GM18909 (cell line): ENCODE data around the gene CHMP1A.
A peak's percentile ranks its signal among the peaks of the same experiment; 100 is the strongest.
"Not testable (repeated sequence)": the region's sequence is repeated elsewhere in the genome, so short reads cannot be mapped to it uniquely, and the experiment has no call there.

Source experiments
- ATAC-seq: cut with Tn5 transposase; IDR thresholded peaks from one replicate; pipeline ENCODE4 v1.9.1; 2021; ENCODE audit warnings: mild to moderate bottlenecking; ENCODE audit not compliant: unreplicated experiment, poor library complexity

CHMP1A gene

DNA sequence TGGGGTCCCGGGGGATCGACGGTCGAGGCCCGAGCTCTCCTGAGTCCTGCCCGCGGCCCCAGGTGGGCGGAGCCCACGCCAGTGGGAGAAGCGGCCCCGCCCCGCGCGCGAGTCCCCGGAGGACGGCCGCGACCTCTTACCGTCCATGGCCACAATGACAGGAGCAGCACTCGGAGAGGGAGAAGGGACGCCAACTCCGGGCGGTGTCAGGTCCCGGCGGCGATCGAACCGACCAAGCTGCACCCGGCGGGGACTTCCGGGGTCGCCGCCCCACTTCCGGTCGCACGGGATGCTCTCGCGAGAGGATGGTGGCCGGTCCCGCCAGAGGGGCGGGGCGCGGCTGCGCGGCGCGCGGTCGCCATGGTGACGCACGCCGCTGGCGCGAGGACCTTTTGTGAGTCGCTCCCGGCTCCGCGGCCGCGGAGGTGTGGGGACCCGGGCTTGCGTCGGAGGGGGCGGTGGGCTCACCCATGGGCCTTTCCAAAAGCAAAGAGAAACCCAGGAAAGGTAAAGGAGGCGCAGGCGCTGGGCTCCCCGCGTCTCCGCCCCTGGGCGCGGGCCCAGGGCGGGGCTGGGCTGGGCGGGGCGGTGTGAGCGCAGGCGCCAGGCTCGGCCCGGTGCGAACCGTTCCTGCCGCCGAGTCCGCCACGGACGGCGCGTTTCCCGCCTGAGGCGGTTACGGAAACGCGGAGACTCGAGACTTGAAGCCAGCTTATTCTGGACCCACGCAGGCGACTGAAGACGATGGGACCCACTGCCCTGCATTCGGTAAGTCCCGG, at the start of gene CHMP1A, which contains the start of gene SPATA33:
TSS of gene CHMP1A (minus strand) at position 267 of the 779 bp plus-strand sequence. CDS start at position 147, 120 bp downstream.
TSS of gene SPATA33 (plus strand) at position 395 of the 779 bp plus-strand sequence. CDS start at position 471, 76 bp downstream.
- ATAC-seq, result peak; percentile 91

DNA sequence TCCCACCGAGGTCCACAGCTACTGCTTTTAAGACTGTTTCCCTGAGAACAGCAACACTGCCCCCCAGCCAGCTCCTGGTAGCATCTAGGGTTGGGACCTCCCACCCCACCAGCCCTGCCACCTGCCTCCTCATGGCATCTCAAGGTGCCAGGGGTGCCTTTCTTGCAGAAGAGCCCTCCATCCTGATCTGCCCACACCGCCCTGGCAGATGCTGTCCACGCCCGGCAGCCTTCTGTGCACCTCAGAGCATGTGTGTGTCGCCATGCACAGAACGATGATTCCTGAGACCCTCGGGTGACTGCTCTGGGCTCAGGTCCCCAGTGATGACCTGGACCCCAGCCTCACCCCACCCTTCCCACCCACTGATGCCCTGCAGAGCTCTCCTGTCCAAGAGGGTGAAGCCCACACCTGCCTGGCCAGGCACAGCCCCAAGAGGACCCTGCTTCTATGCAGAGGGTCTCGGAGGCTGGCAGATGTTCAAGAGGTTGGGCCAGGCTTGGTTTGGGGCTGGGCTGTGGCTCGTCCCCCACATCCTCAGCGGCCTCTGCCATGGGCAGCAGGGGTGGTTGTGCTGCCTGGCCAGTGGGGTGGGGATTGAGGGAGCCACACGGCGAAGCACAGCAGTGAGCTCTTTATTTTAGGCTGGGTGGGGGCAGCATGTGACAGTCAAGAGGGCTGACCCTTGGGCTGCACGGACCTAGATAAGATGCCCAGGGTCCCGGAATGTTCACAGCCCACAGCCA, 49.2 kb upstream of the CHMP1A start:
- no peak for ATAC-seq

DNA sequence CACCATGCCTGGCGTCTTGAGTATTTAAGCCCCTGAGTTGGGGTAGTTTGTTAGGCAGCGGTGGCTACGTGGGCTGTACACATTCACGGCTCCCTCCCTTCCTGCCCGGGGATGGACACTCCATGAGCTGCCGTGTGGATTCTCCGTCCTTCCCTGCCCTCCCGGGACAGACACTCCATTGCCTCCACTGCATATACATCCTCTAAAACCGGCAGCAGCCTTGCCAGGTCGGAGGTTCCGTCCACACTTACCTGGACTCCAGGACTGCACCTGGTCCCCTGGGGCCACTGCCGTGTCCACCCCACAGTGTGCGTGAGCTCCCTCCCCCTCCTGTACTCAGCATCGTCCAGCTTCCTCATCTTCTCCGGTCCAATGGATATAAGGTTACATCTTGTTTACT, 47.5 kb upstream of the CHMP1A start:
- no peak for ATAC-seq

DNA sequence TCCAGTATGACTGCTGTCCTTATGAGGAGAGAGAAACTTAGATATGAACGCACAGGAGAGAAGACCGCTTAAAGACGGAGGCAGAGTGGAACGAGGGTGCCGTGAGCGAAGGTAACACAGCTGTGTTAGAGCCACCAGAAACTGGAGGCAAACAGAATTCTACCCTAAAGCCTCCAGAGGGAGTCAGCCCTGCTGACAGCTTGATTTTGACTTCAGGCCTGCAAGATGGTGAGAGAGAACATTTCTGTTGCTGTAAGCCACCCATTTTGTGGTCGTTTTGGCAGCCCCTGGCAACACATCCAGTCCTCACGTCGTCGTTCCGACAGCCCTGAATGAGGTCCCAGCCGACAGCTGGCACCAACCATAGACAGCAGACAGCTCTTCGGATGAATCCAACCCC, 46.8 kb upstream of the CHMP1A start:
- no peak for ATAC-seq

DNA sequence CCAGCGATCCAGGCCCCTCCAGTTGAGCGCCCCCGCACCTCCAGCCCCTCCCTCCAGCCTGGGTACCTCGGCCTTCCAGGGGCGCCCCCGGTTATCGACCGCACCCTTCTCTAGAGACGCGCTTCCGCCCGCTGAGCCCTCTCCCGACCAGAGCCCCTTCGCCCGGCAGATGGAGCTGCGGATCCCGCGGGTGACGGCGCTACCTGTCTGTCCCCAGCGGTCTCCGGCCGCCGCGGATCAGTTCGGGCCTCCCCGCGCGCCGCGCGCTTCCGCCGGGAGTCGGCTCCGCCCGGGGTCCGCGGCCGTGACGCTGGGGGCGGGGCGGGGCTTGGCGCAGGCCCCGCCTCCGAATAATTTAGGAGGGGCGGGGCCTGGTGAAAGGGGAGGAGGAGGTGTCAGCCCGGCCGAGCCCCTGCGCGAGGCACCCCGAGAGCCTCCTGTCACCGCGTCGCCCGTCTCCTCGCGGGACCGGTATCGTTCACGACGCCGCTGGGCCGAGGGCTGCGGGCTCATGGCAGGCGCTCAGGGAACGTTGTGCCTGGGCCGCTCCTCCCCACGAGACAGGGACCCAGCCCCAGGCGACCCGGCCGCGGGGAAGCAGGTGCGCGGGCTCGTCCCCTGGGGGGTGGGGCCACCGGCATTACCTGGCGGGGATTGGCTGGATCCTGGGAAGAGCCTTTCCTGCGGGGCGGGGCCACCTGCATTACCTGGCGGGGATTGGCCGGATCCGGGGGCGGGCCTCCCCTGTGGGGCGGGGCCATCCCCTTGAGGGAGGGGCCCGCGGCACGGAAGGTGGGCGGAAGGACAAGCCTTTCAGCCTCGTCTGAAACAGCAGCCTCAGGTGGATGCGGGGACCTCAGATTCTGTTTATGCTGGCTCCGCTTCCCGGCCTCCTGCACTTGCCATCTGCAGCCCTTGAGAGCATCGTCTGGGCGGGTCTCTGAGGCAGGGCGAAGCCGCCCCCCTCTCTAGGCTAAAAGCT, 44.2 kb upstream of the CHMP1A start, which contains the start of gene SPATA2L:
TSS of gene SPATA2L (minus strand) at position 281 of the 982 bp plus-strand sequence. CDS start 473 bp downstream, outside the sequence.
- peak; percentile 71 for ATAC-seq

DNA sequence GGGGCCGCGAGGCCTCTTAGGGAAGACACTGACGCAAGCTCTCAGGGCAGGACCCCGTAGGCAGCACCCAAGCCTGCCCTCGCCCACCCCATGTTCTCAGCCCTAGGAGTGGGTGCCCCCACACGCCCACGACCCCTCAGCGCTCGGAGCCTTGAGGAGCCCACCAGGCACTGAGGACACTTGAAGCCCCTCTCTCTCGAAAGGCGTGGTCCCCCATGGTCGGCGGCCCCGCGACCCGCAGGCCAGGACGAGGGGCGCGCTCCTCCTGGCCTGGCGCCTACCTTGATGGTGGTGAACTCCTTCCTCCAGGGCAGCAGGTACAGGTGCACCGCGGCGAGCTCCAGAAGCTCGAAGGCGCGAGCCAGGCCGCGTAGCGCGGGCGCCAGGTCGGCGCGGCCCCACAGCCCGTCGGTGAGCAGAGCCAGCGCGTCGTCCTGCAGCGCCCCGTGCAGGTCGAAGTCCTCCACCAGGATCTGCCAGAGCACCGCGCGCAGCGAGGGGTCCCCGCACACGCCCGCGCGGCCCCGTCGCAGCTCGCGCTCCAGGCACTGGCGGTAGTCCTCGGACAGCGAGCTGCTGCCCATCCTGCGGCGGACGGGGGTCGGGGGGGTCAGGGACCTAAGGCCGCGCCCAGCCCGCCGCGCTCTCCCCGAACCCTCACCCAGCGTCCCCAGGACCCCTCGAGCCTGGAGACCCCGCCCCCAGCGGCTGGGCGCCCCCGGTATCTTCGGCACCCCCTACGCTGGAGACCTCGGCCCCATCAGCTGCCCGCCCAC, 43.3 kb upstream of the CHMP1A start:
- ATAC-seq, result no peak

DNA sequence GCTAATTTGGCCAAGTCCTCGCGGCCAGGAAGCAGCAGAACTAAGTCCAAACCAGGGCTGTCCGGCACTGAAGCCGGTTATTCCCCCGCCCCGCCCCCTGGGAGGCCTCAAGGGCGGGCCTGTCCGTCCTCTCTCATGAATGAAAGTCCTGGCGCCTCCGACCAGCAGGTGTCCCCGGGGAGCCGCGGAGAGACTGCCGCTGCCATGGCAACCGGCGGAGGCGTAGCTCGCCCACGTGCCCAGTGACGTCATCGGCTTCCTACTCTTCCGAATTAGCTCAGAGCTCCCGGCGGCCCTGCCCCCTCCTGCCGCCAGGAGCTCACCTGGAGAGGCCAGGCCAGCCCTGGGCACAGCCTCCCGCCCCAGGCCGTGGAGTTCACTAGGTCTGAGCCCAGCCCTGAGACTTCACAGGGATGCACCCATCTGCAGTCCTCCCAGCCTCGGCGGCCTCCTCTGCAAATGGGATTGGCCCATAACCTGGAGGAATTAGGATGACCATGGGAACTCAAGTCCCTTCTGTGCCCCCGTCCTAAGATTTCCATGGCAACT, 42.7 kb upstream of the CHMP1A start:
- peak; percentile 54 for ATAC-seq

DNA sequence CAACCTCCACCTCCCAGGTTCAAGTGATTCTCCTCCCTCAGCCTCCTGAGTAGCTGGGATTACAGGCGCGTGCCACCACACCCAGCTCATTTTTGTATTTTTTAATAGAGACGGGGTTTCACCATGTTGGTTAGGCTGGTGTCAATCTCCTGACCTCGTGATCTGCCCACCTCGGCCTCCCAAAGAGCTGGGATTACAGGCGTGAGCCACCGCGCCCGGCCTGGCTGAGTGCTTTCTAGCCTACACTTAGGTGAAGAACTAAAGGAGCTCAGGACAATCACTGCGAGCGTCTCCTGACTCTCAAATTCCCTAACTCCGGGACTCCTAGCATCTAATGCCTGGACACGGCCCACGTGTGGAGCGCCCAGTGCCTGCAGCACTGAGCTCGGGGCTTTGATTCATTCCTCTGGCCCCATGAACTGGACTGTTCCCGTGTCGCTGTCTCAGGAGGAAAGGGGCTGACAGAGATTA, 42.2 kb upstream of the CHMP1A start:
- not testable (repeated sequence) for ATAC-seq

DNA sequence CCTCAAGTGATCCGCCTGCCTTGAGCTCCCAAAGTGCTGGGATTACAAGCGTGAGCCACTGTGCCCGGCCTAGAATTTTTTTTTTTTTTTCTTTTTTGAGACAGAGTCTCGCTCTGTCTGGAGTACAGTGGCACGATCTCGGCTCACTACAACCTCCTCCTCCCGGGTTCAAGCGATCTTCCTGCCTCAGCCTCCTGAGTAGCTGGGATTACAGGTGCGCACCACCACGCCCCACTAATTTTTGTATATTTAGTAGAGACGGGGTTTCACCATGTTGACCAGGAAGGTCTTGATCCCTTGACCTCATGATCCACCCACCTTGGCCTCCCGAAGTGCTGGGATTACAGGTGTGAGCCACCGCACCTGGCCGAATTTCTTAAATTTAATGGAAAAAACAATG, 41.2 kb upstream of the CHMP1A start:
- not testable (repeated sequence) for ATAC-seq

DNA sequence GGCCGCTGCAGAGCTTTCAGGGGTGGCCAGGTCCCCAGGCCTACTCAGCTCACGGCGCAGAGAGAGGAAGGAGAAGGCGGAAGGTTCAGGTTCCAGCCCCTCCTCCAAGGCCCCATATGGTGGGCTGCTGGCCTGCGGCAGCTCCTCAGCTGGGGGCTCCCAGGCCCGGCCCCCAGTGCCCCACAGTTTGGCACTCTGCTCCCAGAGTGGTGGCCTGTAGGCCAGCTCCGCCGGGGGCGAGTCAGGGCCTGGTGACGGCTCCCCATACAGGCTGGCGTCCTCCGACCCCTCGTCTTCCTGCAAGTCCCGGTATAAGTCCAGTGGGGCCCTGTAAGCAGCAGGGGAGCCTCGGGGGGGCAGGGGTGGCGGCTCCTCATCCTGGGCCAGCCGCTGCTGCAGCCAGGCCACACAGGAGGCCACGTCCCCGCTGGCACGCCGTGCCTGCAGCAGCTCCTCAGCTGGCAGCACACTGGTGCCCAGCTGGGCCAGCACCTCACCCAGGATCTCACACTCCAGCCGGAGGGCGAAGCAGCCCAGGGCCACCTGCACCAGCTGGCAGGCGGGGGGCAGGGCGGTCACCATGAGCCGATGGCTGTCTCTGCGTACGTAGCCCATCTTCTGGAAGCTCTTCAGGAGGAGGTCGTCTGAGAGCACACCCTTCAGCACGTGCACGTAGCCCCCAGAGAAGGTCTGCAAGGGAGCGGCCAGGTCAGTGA, 40.3 kb upstream of the CHMP1A start:
- ATAC-seq, result no peak

DNA sequence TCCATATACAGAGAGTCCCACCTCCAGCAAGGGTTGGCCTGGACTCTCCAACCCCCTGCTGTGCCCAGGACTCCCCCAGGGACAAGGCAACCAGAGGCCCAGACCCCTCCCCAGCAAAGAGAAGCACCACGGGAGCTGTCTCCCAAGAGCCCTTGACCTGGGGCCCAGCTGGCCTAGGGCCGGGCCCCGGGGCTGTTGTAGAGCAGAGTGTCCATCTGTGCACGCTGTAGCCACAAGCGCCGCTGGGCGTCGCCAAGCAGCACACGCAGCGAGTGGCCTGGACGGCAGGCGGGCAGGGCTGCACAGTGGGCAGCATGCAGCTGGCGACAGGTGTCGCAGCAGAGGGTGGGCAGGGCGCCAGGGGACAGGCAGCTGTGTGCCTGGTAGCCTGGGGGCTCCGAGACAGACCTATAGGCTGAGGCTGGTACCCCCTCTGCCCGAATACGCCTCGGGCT, 39.7 kb upstream of the CHMP1A start:
- ATAC-seq, result no peak

DNA sequence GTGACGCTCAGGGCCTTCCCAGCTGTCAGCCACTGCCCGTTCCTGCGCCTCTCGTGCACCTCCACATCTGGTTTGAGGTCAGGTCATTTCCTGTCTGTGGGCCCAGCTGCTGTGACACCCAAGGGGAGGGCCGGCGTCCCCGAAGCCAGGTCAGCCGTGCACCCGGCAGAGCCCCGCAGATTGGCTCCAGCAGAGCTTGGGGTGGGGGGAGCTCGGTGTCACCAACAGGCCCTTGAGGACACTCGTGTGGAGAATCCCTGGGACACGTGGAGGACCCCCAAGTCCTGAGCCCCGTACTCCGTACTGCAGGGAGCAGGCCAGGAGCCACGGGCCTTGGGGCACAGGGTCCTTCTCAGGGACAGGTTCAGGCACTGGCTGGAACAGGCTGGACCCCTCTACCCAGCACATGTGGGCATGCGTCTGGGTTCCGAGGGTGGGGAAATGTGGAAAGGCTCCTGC, 39.2 kb upstream of the CHMP1A start:
- no peak for ATAC-seq

DNA sequence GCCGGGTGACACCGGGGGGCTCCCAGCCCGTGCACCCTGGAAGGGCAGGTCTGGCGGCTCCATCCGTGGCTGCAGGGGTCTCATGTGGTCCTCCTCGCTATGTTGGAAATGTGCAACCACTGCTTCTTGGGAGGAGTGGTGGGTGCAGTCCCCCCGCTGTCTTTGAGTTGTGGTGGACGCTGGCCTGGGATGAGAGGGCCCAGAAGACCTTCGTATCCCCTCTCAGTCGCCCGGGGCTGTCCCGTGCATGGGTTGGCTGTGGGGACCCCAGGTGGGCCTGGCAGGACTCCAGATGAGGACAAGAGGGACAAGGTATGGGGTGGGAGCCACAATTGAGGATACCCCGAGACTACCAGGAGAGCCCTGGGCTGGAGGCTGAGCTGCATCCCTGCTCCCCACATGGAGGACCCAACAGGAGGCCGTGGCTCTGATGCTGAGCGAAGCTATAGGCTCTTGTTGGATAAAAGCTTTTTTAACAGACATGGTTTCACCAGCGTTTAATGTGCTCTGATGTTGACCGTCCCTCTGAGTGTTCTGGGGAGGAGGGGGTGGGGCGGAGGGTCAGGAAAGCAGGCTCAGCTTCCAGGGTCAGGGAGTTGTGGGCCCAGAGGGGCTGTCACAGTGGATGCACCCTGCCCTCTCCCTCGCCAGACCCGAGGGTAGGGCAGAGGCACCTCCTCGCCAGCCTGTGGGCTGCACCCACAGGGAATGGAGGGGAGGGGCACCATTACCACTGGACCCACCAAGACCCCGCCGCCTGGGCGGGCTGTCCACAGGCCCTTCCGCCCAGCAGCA, 38.6 kb upstream of the CHMP1A start:
- ATAC-seq, result no peak

DNA sequence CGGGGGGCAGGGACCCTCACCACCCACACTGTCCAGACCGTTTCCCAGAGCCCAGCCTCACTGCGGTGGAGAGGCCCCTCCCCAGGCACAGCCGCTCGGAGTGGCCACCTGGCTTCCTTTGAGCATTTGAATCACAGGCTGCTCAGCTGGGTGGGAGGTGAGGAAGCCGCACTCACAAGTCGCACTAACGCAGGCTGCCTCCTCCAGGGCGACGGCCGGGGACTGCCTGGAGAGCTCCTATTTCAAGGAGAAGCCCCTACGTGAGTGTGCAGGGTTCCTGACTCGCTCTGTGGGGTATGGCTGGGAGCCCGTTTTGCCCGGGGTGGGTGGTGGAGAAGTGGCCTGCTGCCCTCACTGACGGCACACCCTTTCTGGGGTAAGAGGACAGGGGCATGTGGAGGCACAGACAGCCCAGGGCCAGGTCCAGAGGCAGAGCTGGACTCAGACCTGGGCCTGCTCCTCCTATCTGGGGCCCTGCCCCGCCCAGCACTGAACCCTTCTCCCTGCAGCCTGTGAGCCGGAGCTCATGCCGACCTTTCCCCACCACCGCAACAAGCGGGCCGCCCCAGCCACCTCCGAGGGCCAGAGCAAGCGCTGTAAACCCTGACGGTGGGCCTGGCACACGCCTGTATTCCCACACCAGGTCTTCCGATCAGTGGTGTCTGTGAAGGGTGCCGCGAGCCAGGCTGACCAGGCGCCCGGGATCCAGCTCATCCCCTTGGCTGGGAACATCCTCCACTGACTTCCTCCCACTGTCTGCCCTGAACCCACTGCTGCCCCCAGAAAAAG, 37.8 kb upstream of the CHMP1A start:
- no peak for ATAC-seq

DNA sequence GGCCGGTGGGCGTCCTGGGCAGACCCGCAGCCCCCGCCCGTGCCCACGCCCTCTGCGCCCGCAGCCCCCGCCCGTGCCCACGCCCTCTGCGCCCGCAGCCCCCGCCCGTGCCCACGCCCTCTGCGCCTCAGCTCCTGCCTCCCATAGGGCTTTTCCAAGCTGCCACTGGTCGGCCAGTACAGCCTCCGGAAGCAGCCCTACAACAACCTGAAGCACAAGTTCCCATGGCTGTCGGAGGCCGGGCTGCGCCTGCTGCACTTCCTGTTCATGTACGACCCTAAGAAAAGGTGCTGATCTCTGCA, 37.2 kb upstream of the CHMP1A start:
- not testable (repeated sequence) for ATAC-seq

DNA sequence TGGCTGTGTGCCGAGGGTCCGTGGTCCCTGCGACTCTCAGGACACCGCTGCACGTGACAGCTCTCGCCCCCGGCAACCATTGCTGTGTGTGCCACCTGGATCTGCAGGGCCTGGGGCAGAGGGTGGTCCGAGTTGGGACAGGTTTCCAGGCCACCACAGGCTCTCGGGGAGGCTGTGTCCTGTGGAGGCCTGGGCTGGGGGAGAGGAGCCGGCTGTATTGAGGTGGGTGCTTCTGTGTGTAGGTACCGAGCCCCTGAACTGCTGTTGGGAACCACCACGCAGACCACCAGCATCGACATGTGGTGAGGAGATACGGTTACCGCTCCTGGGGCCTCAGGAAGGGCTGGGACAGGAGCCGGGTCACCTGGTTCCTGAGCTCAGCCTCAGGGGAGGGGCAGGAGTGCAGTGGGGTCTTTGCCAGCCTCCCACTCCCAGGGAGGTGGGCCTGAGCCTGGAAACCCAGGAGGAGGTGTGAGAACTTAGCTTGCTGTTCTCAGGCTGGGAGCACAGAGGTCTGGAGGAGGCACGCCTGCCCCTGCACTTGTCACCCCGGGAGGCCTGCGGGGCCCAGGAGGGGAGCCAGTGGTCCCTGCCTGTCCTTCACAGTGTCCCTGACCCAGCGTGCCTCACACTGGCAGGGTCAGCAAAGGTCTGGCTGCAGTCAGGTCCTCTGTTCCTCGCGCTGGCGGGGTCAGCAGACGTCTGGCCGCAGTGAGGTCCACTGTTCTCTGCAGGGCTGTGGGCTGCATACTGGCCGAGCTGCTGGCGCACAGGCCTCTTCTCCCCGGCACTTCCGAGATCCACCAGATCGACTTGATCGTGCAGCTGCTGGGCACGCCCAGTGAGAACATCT, 36.6 kb upstream of the CHMP1A start:
- ATAC-seq, result no peak
